ENCODE measurements around the gene PINLYP. TPM values are rescaled to one million over a fixed set of nuclear protein-coding genes. Genes with fewer than 3 reads are reported as not detected.
A peak's percentile ranks its signal among the peaks of the same experiment; 100 is the strongest.
"Not testable (repeated sequence)": the region's sequence is repeated elsewhere in the genome, so short reads cannot be mapped to it uniquely, and the experiment has no call there.

Gene PINLYP
- total and polyA plus RNA-seq, 9 donors: 4.6 to 7.7 (median 5.9) TPM

GRCh38 chr19:43594710-43595604, 19.4 kb downstream of the PINLYP start:
- peaks cover 58% of the 10 kb centered on the region for H3K36me3 ChIP-seq (ENCODE audit: control insufficient read depth, insufficient read depth, low read length)
- WGBS (ENCODE audit: insufficient coverage): 2% methylated on average over 64 of the region's 64 CpGs
- H3K9me3 ChIP-seq (replicated peaks; ENCODE audit: control insufficient read depth, low read depth, low read length): no peaks in the 10 kb centered on the region
- peak overlapping the region; percentile 81 for H3K4me3 ChIP-seq (ENCODE audit: low read length)
- peak overlapping the region; percentile 97 for H3K27ac ChIP-seq (ENCODE audit: low read length)
- H3K27me3 ChIP-seq (ENCODE audit: control insufficient read depth, insufficient read depth, low read length): no peaks in the 10 kb centered on the region
- DNase-seq: peak; percentile 68
- H3K4me1 ChIP-seq (ENCODE audit: control insufficient read depth, insufficient read depth, low read length): peaks cover 34% of the 10 kb centered on the region

DNA sequence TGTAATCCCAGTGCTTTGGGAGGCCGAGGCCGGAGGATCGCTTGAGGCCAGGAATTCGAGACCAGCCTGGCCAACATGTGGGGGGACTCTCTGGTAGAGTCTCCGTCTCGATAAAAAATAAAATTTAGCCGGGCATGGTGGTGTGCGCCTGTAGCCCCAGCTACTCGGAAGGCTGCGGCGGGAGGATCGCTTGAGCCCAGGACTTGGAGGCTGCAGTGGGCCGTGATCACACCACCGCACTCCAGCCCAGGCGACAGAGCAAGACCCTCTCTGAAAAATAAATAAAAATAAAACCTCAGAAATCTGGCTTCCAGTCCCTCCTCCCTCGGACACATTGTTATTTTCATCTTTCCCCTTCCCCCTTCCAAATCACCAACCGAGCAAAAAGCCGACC, 20.0 kb downstream of the PINLYP start:
- Histone ChIP-seq H3K36me3 (ENCODE audit: control insufficient read depth, insufficient read depth, low read length) (peaks cover 56% of the 10 kb centered on the region), H3K4me1 (ENCODE audit: control insufficient read depth, insufficient read depth, low read length) (peaks cover 34% of the 10 kb centered on the region), H3K27ac (ENCODE audit: low read length) (peak overlapping the region; percentile 97), H3K4me3 (ENCODE audit: low read length) (peak overlapping the region; percentile 81), H3K9me3 (replicated peaks; ENCODE audit: control insufficient read depth, low read depth, low read length) (no peaks in the 10 kb centered on the region), H3K27me3 (ENCODE audit: control insufficient read depth, insufficient read depth, low read length) (no peaks in the 10 kb centered on the region)
- no peak for DNase-seq
- WGBS (ENCODE audit: insufficient coverage): under 1% methylated on average over 18 of the region's 18 CpGs

DNA sequence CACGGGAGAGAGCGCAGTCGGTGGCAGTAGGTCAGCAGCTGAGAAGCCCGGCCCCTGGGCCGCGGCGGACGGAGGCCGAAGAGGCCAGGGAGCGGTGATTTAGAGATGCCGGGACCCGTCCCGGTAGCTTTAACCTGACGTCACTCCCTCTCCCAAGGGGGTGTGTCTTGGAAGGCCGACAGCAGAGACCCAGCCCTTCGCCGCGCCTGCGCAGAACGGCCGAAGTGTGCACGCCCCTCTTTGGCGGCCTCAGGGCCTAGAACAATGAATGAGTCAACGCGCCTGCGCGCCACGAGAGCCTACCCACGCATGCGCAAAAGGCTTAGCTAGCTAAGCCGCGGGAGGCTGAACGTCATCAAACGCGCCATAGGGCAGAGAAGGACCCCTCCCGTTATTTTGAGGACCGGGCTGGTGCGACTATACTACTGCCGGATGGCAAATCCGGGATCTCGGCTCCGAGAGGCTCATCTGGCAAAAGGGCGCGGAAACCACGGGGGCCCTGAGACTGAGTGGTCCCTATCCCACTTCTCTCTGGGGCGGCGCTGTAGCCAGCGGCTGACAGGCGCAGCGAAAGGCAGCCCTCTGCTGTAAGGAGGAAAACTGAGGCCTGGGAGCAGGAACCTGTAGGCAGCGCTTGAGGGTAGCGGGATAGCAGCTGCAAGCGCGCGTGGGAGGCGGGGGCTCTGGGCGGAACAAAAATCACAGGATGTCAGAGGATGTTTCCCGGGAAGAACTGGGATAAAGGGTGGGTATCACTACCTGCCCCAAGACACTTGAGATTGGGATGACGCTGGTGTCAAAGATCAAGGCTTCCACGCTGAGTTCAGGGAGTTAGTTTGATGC, 20.6 kb downstream of the PINLYP start, which contains the start of the genes IRGQ and ZNF576:
TSS of gene IRGQ (minus strand) at position 136 of the 843 bp plus-strand sequence. CDS start 796 bp downstream, outside the sequence.
TSS of gene ZNF576 (plus strand) at position 597 of the 843 bp plus-strand sequence. CDS start 514 bp downstream, outside the sequence.
- peak within 1 kb of the TSS; percentile 99 for H3K27ac ChIP-seq (ENCODE audit: low read length)
- H3K36me3 ChIP-seq (ENCODE audit: control insufficient read depth, insufficient read depth, low read length): peaks cover 56% of the 10 kb centered on the region
- peaks cover 34% of the 10 kb centered on the region for H3K4me1 ChIP-seq (ENCODE audit: control insufficient read depth, insufficient read depth, low read length)
- WGBS (ENCODE audit: insufficient coverage): under 1% methylated on average over 53 of the region's 60 CpGs
- H3K9me3 ChIP-seq (replicated peaks; ENCODE audit: control insufficient read depth, low read depth, low read length): no peaks in the 10 kb centered on the region
- H3K27me3 ChIP-seq (ENCODE audit: control insufficient read depth, insufficient read depth, low read length): no peaks in the 10 kb centered on the region
- DNase-seq: peak; percentile 100
- H3K4me3 ChIP-seq (ENCODE audit: low read length): peak within 1 kb of the TSS; percentile 81

DNA sequence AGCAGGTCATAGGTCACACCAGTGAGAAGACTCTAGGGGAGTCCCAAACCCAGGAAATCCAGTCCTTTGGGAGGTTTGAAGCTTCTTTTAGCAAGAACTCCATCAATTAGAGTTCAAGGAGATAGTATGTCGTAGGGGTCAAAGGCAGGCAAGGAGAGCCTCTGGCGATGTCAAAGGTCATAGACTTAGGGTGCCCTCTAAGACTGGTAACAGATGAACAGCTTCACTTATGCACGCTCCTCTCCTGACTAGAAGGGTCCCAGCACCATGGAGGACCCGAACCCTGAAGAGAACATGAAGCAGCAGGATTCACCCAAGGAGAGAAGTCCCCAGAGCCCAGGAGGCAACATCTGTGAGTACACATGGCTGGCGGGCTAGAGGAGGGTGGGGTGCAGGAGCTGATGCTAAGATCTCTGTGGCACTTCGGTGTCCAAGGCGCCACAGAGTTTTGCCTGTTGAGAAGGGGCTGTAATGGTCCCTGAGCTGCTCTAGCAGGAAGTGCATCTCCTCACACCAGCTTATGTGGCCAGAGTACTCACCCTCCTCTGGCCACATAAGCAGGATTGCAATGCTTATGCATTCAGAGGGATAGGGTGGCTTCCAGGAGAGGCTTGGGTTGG, 21.4 kb downstream of the PINLYP start:
- Histone ChIP-seq H3K27me3 (ENCODE audit: control insufficient read depth, insufficient read depth, low read length) (no peaks in the 10 kb centered on the region), H3K4me1 (ENCODE audit: control insufficient read depth, insufficient read depth, low read length) (peaks cover 34% of the 10 kb centered on the region), H3K9me3 (replicated peaks; ENCODE audit: control insufficient read depth, low read depth, low read length) (no peaks in the 10 kb centered on the region), H3K4me3 (ENCODE audit: low read length) (peak overlapping the region; percentile 65), H3K36me3 (ENCODE audit: control insufficient read depth, insufficient read depth, low read length) (peaks cover 60% of the 10 kb centered on the region), H3K27ac (ENCODE audit: low read length) (peak overlapping the region; percentile 99)
- 34% methylated on average over 6 of the region's 7 CpGs for WGBS (ENCODE audit: insufficient coverage)
- DNase-seq: peak; percentile 33

DNA sequence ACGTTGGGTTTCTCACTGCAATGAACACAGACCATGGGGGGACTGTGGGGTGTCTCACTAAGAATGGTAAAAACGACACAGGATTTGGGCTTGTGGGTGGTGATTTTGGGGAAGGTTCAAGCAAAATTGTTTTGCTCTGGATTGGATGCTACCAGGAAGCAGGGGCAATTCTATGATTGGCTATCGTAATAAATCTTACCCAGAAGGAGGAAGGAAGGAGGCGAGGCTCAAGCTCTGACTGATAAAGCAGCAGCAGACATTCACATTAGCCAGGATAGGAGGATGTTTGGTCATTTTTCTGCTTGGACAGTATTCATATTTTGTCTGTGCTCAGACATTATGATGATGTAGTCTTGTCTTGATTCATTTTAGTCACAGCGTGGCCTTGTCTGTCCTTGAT, 22.3 kb downstream of the PINLYP start:
- H3K36me3 ChIP-seq (ENCODE audit: control insufficient read depth, insufficient read depth, low read length): peaks cover 55% of the 10 kb centered on the region
- no peaks in the 10 kb centered on the region for H3K9me3 ChIP-seq (replicated peaks; ENCODE audit: control insufficient read depth, low read depth, low read length)
- WGBS (ENCODE audit: insufficient coverage): 64% methylated on average over 4 of the region's 5 CpGs
- H3K27me3 ChIP-seq (ENCODE audit: control insufficient read depth, insufficient read depth, low read length): no peaks in the 10 kb centered on the region
- H3K4me1 ChIP-seq (ENCODE audit: control insufficient read depth, insufficient read depth, low read length): peaks cover 34% of the 10 kb centered on the region
- H3K27ac ChIP-seq (ENCODE audit: low read length): no peak overlapping the region
- H3K4me3 ChIP-seq (ENCODE audit: low read length): no peak overlapping the region
- no peak for DNase-seq

GRCh38 chr19:43598445-43599240, 23.0 kb downstream of the PINLYP start:
- no peak for DNase-seq
- no peak overlapping the region for H3K27ac ChIP-seq (ENCODE audit: low read length)
- peaks cover 30% of the 10 kb centered on the region for H3K4me1 ChIP-seq (ENCODE audit: control insufficient read depth, insufficient read depth, low read length)
- H3K9me3 ChIP-seq (replicated peaks; ENCODE audit: control insufficient read depth, low read depth, low read length): no peaks in the 10 kb centered on the region
- H3K36me3 ChIP-seq (ENCODE audit: control insufficient read depth, insufficient read depth, low read length): peaks cover 47% of the 10 kb centered on the region
- no peaks in the 10 kb centered on the region for H3K27me3 ChIP-seq (ENCODE audit: control insufficient read depth, insufficient read depth, low read length)
- WGBS (ENCODE audit: insufficient coverage): 92% methylated on average over 18 of the region's 19 CpGs
- H3K4me3 ChIP-seq (ENCODE audit: low read length): no peak overlapping the region

DNA sequence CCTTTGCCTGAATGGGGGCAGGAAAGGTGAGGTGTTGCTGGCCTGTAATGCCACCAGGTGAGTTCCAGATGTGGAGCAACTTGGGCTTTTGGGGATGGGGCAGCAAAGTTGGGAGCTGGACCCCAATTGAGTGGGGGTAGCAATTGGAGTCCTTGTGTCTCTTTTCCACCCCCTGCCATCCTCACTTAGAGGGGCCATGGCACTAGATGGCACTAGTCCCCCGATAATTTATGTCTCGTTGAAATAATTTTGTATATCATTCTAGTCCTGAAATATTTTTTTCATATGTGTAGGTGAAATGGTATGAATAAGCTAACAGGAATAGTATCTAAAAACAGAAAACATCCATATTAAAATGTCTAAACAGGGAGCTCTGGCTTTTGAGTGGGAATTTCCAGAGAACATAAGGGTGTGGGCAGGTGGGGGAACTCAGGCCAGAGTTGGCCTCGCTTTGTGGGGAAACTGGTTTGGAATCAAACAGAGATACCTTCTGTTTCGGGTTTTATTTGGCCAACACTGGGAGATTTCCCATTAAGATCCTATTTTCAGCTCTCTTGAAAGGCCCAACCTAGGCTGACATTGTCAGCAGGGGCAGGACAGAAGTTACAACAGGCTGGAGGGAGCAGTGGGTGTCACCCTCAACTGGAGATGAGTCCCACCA, 24.2 kb downstream of the PINLYP start:
- Histone ChIP-seq H3K9me3 (replicated peaks; ENCODE audit: control insufficient read depth, low read depth, low read length) (no peaks in the 10 kb centered on the region), H3K4me3 (ENCODE audit: low read length) (no peak overlapping the region), H3K36me3 (ENCODE audit: control insufficient read depth, insufficient read depth, low read length) (peaks cover 37% of the 10 kb centered on the region), H3K27ac (ENCODE audit: low read length) (no peak overlapping the region), H3K4me1 (ENCODE audit: control insufficient read depth, insufficient read depth, low read length) (peaks cover 19% of the 10 kb centered on the region), H3K27me3 (ENCODE audit: control insufficient read depth, insufficient read depth, low read length) (no peaks in the 10 kb centered on the region)
- DNase-seq: no peak
- WGBS (ENCODE audit: insufficient coverage): 84% methylated on average over 2 of the region's 4 CpGs

DNA sequence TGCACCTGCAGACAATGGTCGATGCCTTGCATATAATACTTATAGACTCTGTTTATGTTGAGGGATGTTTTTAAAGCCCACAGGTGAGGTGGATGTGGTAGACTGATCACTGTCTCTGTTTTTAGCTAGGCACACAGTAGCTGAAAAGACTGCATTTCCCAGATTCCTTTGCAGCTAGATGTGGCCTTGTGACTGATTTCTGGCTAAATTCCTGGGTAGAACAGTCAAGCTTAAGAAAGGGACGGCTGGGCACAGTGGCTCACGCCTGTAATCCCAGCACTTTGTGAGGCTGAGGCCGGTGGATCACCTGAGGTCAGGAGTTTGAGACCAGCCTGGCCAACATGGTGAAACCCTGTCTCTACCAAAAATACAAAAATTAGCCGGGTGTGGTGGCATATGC, 24.7 kb downstream of the PINLYP start:
- not testable (repeated sequence) for H3K9me3 ChIP-seq (replicated peaks; ENCODE audit: control insufficient read depth, low read depth, low read length); DNase-seq; H3K27me3 ChIP-seq (ENCODE audit: control insufficient read depth, insufficient read depth, low read length); H3K4me3 ChIP-seq (ENCODE audit: low read length); H3K27ac ChIP-seq (ENCODE audit: low read length)
- H3K4me1 ChIP-seq (ENCODE audit: control insufficient read depth, insufficient read depth, low read length): peaks cover 14% of the 10 kb centered on the region
- WGBS (ENCODE audit: insufficient coverage): 69% methylated on average over 2 of the region's 5 CpGs
- H3K36me3 ChIP-seq (ENCODE audit: control insufficient read depth, insufficient read depth, low read length): peaks cover 37% of the 10 kb centered on the region

Data from muscle of leg (tissue), 11 donors.